D721Med (cell line): ENCODE results near the gene CCDC149.

Source experiments
- DNase-seq: peaks from one replicate; pipeline ENCODE4 v3.0.0; 2011; ENCODE audit warnings: low spot score; ENCODE audit not compliant: insufficient read length
- FAIRE-seq: peaks from 2 replicates; lab custom pipeline; 2011; peaks lifted over from hg19 to GRCh38; lab: Jason Lieb, UNC
- TF ChIP-seq, protein P1 (sequence below): IDR thresholded peaks from 2 replicates; pipeline ENCODE4 v1.5.1; 2012; ENCODE audit warnings: mild to moderate bottlenecking, control low read depth; ENCODE audit not compliant: insufficient read depth; ENCODE audit errors: missing control alignments

CCDC149 gene

DNA sequence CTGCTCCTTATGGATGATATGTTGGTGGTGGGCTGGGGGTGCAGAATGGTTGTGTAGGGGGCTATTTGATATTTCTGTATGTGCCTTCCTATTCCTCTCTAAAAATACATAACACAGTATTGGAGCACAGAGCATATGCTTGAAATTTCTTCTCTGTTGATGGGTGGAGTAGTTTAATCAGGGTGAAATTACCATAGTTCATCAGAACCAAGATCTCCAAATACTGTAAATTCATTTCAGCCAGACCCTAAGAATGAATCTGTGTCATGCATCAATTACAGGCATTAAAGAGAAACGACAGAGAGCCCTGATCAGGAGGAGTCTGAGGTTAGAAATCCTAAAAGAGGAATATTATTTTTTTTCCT is 25.1 kb upstream of the CCDC149 start:
- DNase-seq (no peak), FAIRE-seq (no peak)
- TF ChIP-seq, protein P1, sequence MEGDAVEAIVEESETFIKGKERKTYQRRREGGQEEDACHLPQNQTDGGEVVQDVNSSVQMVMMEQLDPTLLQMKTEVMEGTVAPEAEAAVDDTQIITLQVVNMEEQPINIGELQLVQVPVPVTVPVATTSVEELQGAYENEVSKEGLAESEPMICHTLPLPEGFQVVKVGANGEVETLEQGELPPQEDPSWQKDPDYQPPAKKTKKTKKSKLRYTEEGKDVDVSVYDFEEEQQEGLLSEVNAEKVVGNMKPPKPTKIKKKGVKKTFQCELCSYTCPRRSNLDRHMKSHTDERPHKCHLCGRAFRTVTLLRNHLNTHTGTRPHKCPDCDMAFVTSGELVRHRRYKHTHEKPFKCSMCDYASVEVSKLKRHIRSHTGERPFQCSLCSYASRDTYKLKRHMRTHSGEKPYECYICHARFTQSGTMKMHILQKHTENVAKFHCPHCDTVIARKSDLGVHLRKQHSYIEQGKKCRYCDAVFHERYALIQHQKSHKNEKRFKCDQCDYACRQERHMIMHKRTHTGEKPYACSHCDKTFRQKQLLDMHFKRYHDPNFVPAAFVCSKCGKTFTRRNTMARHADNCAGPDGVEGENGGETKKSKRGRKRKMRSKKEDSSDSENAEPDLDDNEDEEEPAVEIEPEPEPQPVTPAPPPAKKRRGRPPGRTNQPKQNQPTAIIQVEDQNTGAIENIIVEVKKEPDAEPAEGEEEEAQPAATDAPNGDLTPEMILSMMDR: no peak

DNA sequence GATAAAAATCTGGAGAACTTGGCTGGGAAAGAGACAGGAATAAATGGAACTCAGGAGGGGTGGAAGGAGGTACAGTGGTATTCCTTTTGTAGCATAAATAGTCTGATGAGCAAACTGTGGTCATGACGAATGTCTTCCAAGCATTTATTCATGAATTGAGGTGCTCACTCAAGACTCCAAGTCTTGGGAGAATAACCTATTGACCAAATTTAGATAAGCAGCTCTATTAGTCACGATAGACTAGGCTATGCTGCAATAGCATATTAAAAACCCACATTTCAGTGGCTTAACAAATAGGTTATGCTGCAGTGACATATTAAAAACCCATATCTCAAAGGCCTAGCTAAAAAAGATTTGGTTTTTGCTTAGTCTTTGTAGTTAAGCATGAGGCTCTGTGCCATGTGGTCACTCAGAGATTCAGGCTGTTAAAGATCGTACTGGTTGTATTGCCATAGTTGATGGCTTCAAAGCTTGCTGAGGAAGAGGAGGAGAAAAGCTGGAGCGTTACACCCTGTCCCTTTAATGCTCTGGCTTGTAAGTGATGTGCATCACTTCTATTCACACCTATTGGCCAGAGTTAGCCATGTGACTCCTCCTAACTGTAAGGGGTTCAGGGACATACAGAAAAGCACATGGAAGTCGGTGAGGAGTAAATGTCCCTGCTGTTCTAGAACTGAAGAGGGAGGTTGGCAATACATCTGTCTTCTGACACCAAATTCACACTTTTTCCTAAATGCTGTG is 24.5 kb upstream of the CCDC149 start:
- FAIRE-seq: no peak

DNA sequence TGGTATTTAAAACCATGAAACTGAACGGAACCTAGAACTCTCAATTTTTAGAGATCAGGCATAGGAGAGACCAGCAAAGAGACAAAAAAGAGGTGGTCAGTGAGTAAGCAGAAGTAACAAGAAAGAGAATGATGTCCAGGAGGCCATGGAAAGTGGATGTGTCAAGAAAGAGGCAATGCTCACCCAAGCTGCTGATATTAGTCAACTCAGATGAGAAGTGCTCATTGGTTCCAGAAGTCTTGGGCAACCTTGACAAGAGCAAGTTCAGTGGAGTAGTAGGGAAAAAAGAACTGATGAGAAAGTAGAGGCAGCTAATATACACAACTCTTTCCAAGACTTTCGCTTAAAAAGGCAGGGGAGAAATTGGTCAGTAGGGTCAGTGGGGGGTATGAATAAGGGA is 23.0 kb upstream of the CCDC149 start:
- DNase-seq (no peak), FAIRE-seq (no peak)
- TF ChIP-seq, protein P1: no peak

More for the DNA sequence above, 24.5 kb upstream of the CCDC149 start:
- TF ChIP-seq, protein P1: no peak
- no peak for DNase-seq

DNA sequence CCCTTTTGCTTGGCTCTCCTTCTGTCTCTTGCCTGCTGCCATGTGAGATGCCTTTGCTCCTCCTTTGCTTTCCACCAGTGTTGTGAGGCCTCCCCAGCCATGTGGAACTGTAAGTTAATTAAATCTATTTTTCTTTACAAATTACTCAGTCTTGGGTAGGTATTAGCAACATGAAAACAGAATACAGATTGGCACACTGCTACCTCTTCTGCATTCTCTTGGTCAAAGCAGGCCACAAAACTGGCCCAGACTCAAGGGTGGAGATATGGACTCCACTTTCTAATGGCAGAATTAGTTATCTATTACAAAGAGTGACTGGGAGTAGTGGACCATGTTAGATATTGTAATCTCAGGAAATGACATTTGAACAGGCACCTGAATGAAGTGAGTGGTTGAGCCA is 21.5 kb upstream of the CCDC149 start:
- TF ChIP-seq, protein P1: no peak
- DNase-seq (no peak), FAIRE-seq (no peak)

DNA sequence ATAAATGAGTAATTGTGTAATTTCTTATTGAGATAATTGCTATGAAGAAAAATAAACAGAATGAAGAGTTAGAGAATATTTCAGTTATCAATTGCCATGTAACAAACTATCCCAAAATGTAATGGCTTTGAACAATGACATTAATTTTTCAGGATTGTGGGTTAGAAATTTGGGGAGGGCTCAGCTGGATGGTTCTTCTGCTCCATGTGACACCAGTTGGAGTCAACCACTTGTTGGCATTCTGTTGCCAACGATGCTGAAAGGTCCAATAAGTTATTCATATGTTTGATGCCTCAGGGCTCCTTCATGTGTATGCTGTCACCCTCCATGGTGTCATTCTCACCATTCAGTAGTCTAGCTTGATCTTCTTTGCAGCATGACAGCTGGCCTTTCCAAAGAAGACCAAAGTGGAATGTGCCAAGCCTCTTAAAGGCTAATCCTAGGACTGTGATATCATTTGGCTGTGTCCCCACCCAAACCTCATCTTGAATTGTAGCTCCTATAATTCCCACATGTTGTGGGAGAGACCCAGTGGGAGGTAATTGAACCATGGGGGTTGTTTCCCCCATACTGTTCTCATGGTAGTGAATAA is 20.9 kb upstream of the CCDC149 start:
- FAIRE-seq (no peak), DNase-seq (no peak)
- TF ChIP-seq, protein P1: no peak

DNA sequence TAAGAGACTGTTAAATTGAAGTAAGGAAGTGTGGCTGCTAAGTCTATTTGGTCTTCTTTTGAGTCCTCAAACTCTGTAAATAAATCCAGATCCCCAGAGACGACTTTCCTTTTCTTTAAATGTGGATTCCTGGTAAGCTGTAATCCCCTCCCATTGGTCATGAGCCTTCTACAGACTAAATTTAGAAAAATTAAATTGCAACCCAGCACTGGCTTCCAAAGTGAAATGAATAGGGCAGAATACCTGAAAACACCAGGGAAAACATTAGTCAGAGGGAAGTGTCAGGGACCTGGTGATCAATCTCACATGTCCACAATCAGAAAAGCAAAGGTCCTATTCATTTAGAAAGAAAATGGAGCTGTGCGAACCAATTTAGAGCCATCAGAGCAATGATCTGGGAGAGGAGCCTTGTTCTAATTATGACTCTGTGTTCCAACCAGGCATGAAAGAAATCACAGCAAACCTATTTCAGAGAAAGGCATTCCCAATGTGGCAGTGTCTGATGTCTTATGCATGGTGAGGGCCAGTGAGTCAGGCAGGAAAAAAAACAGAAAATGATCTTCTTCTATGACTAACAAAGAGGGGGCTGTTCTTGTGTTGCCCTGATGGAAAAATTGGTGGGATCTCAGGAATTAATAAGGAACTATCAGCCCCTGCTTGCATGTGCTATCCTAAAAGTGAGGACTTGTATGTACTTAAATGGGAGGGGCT is 19.8 kb upstream of the CCDC149 start:
- no peak for FAIRE-seq
- TF ChIP-seq, protein P1: no peak
- DNase-seq: no peak
